NK-92 (cell line): ENCODE data around the gene BID.

Experiments
- DNase-seq: peaks from one replicate; lab custom pipeline; 2025; ENCODE audit not compliant: unreplicated experiment; lab: John Stamatoyannopoulos, UW

The BID gene

DNA sequence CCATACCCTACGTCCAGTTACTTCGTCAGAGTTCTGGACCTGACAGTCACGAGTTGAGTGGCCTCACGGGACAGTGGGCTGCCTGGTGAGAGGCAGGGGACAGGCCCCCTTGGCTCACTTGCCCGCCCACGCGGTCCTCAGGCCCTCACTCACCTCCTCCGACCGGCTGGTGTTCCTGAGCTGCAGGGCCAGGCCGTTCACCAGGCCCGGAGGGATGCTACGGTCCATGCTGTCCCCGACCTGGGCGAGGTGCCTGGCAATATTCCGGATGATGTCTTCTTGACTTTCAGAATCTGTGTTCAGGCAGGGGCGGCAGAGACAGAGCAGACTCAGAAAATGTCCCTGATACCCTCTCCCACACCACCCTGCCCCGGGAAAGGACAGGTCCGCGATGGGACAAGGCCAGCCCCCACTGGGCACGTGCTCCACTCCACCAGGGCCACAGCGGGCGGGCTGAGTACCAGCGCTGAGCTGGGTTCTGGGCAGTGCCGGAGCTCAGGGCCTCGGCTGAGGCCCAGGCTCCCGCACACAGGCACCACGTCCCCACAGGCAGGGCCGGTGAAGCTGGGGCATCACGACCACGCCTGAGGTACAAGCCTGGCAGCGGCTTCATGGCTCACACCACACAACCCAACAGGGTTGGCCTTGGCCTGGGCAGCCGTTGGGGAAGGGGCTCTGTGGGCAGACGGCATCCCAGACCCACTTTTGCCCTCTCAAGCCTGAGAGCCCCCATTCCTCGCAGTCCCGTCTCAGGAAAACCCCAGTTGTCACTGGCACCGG is 34.9 kb downstream of the BID start:
- DNase-seq: no peak

DNA sequence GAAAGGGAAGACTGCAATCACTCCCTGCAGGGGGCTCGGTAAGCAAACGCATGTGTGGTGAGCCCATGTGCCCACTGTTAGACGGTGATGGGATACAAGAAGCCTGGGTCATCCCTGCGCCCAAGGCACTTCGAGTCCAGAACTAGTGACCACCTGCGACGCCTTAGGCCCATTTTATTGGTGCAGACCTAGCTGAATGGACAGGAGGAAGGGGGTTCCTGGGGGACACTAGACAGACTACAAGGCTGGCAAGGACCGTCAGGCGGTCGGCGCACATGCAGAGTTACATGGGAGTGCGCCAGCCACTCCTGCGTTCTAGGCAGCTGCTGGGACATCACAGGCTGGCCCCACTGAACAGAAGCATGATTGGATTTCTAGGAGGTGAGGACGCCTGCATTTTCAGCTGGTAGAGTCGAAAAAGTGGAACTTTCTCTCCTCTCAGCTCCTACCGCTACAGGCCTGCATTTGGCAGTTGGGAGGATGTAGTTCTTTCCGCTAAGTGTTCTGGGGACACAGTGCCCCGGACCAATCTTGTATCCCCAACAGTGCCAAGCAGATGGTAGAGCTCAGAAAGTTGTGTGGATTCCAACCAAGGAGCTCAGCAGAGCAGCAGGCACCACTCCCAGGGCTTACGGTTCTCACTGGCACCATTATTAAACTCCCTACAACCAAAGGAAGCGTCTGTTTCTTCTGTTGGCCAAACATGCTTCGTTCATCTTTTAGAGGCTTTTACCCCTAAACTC is 35.7 kb downstream of the BID start:
- no peak for DNase-seq

DNA sequence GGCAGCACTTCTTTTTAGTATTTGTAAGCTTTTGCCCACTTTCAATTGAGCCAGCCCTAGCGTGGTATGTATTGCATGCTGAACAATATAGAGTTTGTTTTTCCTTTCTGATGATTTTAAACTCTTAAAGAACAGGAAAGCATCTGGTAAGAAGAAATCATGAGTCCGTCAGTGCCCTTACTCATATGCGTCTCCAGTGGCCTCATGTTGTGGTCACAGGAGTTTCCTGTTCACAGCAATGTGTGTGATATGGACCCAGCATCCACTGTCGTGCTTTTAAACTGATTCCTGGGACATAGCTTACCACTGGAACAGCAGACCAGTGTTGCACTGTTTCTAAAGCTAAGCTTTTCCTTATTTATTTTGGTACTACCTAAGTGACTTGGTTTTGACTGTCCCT is 40.1 kb downstream of the BID start:
- no peak for DNase-seq

DNA sequence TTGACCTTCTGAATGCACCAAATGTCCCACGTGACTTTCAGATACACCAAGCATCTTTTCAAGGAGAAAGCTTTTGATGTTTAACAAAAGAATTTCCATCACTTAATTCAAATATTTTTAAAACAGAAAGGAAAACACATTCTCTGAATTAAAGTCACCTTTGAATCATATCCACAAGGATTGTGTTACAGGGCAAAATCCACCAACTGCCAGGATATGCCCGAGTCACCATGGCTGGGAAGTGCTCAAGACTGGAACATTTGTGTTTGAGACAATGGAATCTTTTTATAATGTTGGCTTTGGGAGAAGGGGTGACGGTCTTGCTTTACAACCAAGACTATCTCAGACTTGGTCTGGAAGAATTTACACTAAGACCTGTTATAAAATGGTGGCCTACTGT is 40.8 kb downstream of the BID start:
- no peak for DNase-seq

DNA sequence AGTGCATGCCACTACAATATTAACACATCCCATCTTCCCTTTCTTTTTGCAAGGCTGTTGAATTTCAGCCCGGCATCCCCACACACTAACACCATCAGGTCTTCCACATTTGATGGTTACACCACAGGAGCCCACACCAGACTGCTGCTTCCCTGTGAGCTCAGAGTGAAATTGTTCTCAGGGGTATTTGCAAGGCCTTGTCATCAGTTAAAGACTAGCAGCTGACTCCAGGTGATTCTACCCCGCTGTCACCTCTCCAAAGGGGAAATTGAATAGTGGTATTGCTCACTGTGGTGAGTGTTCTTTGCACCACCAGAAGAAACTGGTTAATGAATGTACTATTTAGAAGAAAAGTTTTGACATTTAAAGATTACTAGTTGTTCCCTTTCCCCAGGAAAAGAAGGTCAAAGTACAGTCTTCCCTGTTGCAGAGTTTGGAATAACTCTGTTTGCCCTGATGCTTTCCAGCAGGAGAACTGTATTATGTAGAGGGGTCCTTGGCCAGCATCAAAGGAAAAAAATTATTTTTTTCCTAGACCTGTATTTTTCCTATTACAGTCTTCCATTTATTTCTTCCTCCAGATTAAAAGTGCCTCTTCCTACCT is 41.9 kb downstream of the BID start:
- no peak for DNase-seq

DNA sequence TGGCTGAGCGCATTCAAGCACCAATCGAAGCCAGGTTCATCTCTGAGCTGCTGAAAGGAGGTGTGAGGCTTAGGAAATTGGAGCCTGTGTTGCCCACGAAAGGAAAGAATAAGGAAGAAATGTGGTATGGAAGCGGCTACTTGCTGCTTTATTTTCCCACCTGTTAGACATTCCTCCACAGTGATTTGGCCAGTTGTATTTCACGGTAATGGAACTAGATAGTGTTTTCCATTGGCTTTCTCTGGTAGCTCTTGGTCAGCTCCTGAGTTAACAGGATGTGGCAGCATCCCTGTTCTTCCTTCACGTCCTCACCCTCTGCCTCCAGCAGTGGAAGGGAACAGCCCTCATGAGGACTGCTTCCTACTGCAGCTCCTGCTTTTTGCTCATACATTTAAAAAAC is 44.7 kb downstream of the BID start:
- no peak for DNase-seq

DNA sequence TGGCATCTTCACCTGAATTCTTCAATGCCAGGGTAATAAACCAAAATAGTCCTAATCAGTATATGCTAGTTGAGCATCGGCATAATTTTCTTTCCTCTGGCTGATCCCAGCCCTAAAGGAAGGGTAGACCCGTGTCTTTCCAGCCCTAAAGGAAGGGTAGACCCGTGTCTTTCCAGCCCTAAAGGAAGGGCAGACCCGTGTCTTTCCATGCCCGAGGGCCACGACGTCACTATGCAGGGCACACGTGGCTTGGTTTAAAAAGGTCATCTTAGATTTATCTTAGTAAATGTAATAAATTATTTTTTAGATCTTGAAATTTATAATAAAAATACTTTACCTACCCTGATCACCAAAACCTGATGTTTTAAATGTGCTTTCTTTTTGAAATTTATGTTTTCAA is 45.5 kb downstream of the BID start:
- DNase-seq: no peak

DNA sequence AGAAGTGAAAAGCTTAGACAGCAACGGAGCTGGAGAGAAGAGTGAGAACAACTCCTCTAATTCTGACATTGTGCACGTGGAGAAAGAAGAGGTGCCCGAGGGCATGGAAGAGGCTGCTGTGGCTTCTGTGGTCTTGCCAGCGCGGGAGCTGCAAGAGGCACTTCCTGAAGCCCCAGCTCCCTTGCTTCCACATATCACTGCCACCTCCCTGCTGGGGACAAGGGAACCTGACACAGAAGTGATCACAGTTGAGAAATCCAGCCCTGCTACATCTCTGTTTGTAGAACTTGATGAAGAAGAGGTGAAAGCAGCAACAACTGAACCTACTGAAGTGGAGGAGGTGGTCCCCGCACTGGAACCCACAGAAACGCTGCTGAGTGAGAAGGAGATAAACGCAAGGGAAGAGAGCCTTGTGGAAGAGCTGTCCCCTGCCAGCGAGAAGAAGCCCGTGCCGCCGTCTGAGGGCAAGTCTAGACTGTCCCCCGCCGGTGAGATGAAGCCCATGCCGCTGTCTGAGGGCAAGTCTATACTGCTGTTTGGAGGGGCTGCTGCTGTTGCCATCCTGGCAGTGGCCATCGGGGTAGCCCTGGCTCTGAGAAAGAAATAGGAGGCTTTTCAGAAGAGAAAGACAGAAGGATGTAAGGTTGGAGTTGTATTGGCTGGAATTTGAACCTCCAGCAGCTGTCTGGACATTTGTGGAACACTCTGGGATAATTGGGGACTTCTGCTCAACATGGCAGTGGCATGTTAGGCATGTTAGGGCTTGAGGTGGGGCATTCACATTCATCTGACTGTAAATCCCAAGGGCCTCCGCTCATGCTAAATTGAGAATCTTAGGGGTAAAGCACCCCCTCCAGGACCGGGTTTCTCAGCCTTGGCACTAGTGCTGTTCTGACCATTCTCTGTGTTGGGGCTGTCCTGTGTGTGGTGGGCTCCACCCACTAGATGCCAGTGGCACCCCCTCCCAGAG is 47.1 kb downstream of the BID start:
- DNase-seq: no peak

DNA sequence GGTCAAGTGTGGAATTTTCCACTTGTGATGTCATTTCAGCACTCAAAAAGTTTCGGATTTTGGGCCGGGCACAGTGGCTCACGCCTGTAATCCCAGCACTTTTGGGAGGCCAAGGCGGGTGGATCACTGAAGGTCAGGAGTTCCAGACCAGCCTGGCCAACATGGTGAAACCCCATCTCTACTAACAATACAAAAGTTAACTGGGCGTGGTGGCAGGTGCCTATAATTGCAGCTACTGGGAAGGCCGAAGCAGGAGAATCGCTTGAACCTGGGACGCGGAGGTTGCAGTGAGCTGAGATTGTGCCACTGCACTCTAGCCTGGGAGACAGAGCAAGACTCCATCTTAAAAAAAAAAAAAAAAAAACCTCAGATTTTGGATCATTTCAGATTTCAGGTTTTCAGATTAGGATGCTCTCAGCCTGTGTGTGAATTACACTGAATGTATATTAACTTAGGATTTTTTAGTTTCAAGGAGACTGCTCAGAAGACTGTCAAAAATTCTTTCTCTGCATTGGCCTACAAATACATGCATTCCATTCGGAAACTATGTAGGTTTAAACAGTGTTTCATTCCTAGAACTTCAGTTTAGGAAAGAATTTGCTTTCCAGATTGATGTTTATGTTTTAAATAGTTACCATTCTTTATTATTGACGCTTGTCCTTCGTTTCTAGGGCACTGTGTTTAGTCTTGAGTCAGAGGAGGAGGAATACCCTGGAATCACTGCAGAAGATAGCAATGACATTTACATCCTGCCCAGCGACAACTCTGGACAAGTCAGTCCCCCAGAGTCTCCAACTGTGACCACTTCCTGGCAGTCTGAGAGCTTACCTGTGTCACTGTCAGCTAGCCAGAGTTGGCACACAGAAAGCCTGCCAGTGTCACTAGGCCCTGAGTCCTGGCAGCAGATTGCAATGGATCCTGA is 48.0 kb downstream of the BID start:
- DNase-seq: no peak

DNA sequence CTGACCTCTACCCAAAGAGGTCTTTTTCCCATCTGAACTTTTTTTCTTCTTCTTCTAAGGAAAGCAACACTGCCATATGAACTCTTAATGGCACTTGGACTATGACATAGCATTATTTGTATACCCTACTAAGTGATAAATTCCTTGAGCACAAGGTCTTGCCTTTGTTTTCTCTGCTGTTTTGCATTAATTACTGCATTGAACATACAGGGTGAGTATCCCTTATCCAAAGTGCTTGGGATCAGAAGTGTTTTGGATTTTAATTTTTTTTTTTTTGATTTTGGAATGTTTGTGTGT is 48.8 kb downstream of the BID start:
- no peak for DNase-seq

DNA sequence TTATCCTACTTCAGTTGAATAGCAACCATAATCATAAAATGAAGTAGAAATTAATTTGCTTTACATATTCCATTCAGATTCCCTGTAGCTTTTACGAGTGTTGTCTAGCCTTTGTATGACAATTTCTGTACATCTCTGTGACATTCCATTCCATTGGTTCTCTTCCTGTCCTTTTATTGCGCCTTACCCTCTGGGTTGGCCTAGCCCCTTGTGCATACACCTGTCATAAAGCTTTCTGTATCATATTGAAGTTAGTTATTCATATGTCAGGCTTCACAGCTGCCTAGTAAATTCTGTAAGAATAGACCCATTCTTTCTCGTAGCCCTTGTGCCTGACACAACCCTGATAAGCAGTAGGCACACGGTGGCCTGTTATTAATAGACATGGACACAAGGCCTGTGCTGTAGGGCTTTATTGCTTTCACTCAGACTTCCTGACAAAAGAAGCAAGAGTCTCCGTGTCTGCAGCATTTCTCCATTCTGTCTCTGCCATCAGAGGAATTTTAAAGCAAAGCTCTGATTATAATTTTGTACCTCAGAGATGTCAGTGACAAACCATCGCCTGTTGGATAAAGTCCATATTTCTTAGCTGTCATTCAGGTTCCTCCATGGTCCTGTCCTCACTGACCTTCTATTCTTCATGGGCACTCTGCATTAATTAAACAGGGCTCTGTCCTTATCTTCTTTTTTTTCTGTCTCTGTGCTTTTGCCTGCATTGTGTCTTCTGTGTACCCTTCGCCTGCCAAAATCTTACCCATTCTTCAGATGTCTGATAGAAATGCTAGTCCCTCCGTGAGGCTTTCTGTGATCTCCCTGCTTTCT is 49.4 kb downstream of the BID start:
- DNase-seq: no peak

DNA sequence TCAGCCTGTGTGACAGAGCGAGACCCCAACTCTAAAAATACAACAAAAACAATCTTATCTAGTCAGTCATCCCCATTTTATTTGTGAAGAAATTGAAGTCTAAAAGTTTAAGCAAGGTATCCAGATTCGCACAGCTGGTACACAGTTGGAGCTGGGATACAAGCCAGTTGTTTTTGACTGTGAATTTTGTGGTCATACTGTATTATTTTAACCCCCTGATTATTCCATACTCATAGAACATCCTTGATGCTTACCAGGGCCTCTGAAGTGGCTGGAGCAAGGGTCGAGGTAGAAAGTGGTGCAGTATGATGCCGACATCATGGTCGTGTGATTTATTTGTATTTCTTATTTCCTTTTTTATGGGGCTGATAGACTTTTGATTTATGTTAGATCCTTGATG is 50.0 kb downstream of the BID start:
- DNase-seq: no peak

DNA sequence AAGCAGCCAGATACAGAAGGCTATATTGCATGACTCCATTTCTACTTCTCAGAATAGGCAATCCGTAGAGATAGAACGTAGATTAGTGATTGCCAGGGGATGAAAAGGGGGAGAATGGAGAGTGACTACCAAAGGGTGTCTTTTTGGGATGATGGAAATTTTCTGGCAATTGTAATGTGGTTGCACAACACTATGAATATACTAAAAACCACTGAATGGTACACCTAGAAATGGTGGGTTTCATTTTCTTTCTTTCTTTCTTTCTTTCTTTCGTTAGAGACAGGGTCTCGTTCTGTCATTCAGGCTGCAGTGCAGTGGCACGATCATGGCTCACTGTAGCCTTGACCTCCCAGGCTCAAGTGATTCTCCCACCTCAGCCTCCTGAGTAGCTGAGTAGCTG is 54.4 kb downstream of the BID start:
- no peak for DNase-seq

DNA sequence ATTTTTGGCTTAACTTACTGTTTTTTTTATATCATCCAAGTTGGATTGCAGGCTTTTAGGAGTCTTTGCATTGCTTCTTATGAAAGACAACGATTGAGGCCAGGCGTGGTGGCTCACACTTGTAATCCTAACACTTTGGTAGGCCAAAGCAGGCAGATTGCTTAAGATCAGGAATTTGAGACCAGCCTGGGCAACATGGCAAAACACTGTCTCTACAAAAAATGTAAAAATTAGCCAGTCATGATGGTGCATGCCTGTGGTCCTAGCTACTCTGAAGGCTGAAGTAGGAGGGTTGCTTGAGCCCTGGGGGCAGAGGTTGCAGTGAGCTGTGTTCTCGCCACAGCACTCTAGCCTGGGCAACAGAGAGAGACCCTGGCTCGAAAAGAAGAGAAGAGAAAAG is 56.6 kb downstream of the BID start:
- no peak for DNase-seq

DNA sequence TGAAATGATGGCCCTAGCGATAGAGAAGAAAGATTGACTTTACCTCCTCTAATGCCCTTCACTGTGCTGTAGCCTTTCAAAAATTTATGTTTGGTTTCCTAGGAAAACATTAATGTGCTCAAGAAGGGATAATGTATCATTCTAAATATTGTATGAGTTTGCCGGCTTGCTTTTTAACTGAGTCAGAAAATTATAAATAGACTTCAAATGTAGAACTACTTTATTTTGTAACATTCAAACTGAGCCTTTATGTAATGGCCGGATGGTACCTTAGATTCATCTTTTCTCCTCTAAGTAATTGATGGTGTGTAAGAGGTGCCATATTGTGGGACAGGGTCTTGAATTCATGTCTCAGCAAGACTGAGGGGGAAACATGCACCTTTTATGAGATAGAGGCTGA is 57.7 kb downstream of the BID start:
- no peak for DNase-seq

DNA sequence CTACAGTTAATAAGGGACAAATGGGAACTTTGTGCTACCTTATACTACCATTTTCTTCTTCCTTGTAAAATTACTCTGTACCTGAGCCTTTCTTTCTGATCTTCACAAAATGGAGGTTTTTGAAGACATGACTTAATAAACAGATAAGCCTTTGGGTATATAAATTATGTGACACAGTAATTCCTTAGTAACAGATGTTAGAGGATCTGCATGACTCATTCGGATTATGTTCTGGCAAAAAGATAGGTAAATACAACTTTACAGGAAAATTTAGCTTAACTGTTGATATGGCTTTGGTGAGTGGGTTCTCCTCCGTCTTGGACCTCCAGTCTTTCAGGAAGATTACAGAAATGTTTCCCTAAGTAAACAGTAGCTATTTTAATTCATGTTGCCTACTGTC is 61.8 kb downstream of the BID start:
- no peak for DNase-seq

DNA sequence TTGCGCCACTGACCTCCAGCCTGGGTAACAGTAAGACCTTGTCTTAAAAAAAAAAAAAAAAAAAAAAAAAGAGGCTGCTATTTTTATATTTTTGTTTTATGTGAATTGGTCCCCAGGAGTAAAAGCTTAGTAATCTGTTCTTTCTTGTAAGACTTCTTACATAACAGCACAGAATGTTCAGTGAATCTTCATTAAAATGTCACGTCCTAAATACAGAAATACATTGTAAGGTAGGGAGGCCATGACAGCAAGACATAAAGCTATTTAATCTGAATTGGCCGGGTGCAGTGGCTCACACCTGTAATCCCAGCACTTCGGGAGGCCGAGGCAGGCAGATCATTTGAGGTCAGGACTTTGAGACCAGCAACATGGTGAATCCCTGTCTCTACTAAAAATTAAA is 64.2 kb downstream of the BID start:
- no peak for DNase-seq

DNA sequence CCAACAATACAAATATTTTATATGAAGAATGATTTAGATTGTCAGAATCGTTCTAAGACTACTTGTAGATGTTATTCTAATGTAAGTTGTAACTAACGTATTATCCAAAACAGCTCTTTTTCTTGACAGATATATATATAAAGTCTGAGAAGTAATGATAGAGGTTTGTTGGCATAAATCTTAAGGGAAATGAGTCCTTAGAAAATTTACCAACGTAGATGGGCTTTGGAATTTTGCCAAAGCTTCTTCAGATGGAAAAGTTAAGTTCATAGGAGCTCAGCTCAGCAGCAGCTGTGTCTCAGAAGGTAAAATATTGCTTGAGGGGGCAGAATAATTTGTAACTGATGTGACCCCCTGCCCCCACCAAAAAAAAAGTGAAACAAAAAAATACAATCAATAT is 66.7 kb downstream of the BID start:
- no peak for DNase-seq

DNA sequence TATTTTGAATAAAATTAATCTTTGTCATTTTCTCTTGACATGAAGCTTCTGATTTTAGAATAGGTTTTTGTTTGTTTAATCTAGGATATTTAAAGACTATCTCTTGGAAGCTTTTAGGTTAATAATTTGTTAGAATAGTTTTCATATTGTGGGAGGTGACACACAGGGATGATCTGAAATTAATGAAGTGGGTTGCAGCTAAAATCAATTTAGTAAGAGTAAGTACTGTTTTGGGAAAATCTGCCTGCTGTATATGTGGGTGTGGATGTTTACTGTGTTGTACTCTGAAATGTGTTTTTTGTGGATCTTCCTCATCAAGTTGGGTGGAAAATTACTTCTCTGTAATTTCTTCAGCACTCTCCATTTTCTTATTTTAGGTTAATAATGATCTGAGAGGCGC is 67.3 kb downstream of the BID start:
- no peak for DNase-seq
